Transverse colon (tissue), 4 donors: ENCODE data around the gene NUP205. TPM values are rescaled to one million over a fixed set of nuclear protein-coding genes. Genes with fewer than 3 reads are reported as not detected.
"Not testable (repeated sequence)": the region's sequence is repeated elsewhere in the genome, so short reads cannot be mapped to it uniquely, and the experiment has no call there.

Experiments used
- DNase-seq: peaks from one replicate; pipeline ENCODE4 v3.0.0-alpha.2; 2019
- H3K27ac ChIP-seq, 4 donors: fragments of 200-600 bp; sonication (generic); 2 replicates each; pipeline ENCODE4 v1.5.1; 2016 to 2018; ENCODE audit warnings: inconsistent platforms in 4 of 4
- H3K27me3 ChIP-seq: fragments of 200-600 bp; sonication (generic); 2 replicates; pipeline ENCODE4 v1.5.1; 2017; ENCODE audit warnings: inconsistent platforms
- H3K36me3 ChIP-seq, 4 donors: fragments of 200-600 bp; sonication (generic); 2 replicates each; pipeline ENCODE4 v1.5.1; 2017 to 2019; ENCODE audit warnings: inconsistent platforms in 4 of 4
- H3K4me1 ChIP-seq, 4 donors: fragments of 200-600 bp; sonication (generic); 2 replicates each; pipeline ENCODE4 v1.5.1; 2017 to 2020; ENCODE audit warnings: inconsistent platforms in 4 of 4
- H3K4me3 ChIP-seq, 4 donors: fragments of 200-600 bp; sonication (generic); 1 replicate in 1 of 4; 2 replicates in 3 of 4; pipeline versions ENCODE4 v1.5.1 to v1.6.1; 2017 to 2019; ENCODE audit warnings: inconsistent platforms in 4 of 4
- H3K9me3 ChIP-seq, 2 donors: fragments of 200-600 bp; sonication (generic); 2 replicates each; pipeline ENCODE4 v1.5.1; 2017 to 2019; ENCODE audit warnings: inconsistent platforms in 2 of 2
- EP300 ChIP-seq: sonication (generic); formaldehyde crosslinking; IDR thresholded peaks from one replicate; pipeline ENCODE4 v1.6.1; 2017; ENCODE audit warnings: antibody characterized with exemption, low read depth
- POLR2A ChIP-seq: fragments of 450-650 bp; IDR thresholded peaks from one replicate; pipeline ENCODE4 v1.6.1; 2016; ENCODE audit warnings: antibody characterized with exemption, mild to moderate bottlenecking, moderate library complexity
- POLR2AphosphoS5 ChIP-seq, 3 donors: sonication (generic); formaldehyde crosslinking; IDR thresholded peaks; one replicate each; pipeline ENCODE4 v1.6.1; 2016; ENCODE audit warnings: antibody characterized with exemption in 3 of 3
- WGBS, 2 donors: methylation state at CpG; one replicate each; pipeline ENCODE4 v1.1.5; 2018; ENCODE audit warnings: low coverage in 1 of 2; 5-methylcytosine and 5-hydroxymethylcytosine counted together
- in situ Hi-C, 4 donors: fragments of 200-750 bp; cut with MboI; loops; one replicate each; pipeline versions ENCODE4 v1.15.0 to v1.15.1; 2017; ENCODE audit warnings: low sequenced_read_pairs in 3 of 4, low pct_ligation_motif_present in 1 of 4, low pct_unique_long_range_greater_than_20kb in 1 of 4
- intact Hi-C: fragments of 100-400 bp; cut with DNase I; formaldehyde crosslinking; loops from one replicate; pipeline ENCODE4 v1.15.1; 2023; ENCODE audit warnings: low total_unique reads
- total RNA-seq, 4 donors: library from RNA; depleted of rRNA; stranded (reverse); fragments of >200 nt; gene quantifications; one replicate each; pipeline ENCODE4 v1.1.0, GENCODE V29; 2016
- TF ChIP-seq, protein P1 (sequence below), 5 experiments: fragments of 200-600 bp in 3 of 5; fragments of 450-650 bp in 2 of 5; sonication (generic) in 3 of 5; IDR thresholded peaks; 1 replicate in 2 of 5; 2 replicates in 3 of 5; pipeline ENCODE4 v1.5.1; 2016 to 2017; ENCODE audit warnings: antibody characterized with exemption in 5 of 5, inconsistent platforms in 3 of 5, mild to moderate bottlenecking in 2 of 5, moderate library complexity in 1 of 5

Gene NUP205
- total RNA-seq, 4 donors from 2014 or later = 23.2 to 84.5 (median 25.2) TPM

DNA sequence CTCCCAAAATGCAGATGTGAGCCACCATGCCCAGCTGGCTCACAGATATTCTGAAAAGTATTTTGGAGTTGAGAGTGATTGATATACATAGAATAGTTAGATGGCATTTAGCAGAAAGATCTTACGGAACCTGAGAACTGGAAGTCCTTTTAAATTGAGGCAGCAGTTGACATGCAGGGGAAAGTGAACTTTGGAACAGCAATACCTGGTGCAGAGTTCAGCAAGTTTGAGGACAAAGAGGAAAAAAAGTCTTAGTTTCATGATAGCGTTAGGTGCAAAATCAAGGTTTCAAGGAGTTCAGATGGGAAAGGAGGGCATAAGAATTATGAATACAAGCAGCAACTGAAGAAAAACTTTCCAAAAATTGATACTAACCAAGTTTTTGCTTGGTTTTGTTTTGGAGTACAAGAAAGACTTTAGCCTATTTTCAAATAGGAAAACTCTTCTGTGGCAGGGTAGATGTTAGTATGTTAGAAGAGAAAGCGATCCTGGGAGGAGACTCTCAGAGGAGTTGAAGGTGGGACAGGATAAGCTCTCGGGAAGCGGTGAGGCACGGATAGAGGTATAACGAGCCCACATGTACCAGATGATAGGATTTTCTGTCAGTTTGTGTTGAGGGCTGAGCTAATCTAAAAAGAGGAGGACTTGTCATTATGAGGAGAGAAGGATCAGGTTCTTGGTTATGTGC lies 76.6 kb downstream of the NUP205 start:
- 85 to 94% methylated on average over 4 to 7 of the region's 7 CpGs for WGBS, 2 donors
- H3K4me3 ChIP-seq = no peak overlapping the region
- no peaks in the 10 kb centered on the region for H3K27me3 ChIP-seq
- TF ChIP-seq POLR2A = no peak
- TF ChIP-seq EP300 = no peak
- no peak for TF ChIP-seq POLR2AphosphoS5 (IDR thresholded peaks at IDR 0.05)
- TF ChIP-seq, protein P1, sequence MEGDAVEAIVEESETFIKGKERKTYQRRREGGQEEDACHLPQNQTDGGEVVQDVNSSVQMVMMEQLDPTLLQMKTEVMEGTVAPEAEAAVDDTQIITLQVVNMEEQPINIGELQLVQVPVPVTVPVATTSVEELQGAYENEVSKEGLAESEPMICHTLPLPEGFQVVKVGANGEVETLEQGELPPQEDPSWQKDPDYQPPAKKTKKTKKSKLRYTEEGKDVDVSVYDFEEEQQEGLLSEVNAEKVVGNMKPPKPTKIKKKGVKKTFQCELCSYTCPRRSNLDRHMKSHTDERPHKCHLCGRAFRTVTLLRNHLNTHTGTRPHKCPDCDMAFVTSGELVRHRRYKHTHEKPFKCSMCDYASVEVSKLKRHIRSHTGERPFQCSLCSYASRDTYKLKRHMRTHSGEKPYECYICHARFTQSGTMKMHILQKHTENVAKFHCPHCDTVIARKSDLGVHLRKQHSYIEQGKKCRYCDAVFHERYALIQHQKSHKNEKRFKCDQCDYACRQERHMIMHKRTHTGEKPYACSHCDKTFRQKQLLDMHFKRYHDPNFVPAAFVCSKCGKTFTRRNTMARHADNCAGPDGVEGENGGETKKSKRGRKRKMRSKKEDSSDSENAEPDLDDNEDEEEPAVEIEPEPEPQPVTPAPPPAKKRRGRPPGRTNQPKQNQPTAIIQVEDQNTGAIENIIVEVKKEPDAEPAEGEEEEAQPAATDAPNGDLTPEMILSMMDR (IDR thresholded peaks at IDR 0.05) = no peak
- no peak overlapping the region for H3K27ac ChIP-seq
- intact Hi-C loops (no loop called here), in situ Hi-C loops (no loop called here)
- no peaks in the 10 kb centered on the region for H3K9me3 ChIP-seq
- DNase-seq = no peak
- peaks cover 0 to 48% (median 15%) of the 10 kb centered on the region in 4 donors for H3K36me3 ChIP-seq
- H3K4me1 ChIP-seq = no peaks in the 10 kb centered on the region

DNA sequence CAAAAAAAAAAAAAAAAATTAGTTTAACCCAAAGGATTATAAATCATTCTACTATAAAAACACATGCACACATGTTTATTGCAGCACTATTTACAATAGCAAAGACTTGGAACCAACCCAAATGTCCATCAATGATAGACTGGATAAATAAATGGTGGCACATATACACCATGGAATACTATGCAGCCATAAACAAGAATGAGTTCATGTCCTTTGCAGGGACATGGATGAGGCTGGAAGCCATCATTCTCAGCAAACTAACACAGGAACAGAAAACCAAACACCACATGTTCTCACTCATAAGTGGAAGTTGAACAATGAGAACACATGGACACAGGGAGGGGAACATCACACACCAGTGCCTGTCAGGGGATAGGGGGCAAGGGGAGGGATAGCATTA lies 82.0 kb downstream of the NUP205 start:
- H3K4me3 ChIP-seq, H3K27me3 ChIP-seq, H3K4me1 ChIP-seq, H3K27ac ChIP-seq, DNase-seq, H3K9me3 ChIP-seq: not testable (repeated sequence)
- in situ Hi-C loops = loop anchor here in 2 of 4 donors (10.0 kb wide), 2 partner anchors 355 to 365 kb away; no protein-coding TSS in a partner anchor
- intact Hi-C loops = loop anchor here (10.0 kb wide), 1 partner anchor 365 kb away; no protein-coding TSS in a partner anchor
- peaks cover 0 to 44% (median 8%) of the 10 kb centered on the region in 4 donors for H3K36me3 ChIP-seq

DNA sequence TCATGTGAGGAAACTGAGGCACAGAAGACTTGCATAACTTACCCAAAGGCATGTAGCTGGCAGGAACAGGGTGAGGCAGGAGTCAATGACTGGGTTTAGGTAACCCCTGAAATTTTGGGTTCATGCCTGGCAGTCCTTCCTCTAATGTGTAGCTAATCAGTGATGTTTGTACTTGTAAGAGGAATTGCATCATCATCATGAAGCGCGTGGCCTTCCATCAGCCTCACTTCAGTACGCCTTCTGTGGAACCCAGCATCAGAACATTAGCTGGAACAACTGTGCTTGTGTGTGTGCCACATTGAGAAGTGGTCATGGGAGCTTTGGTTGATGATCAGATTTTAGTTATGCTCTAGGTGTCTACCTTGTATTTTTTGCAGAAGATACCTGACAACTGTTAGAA lies 86.4 kb downstream of the NUP205 start:
- H3K4me1 ChIP-seq = no peaks in the 10 kb centered on the region
- no peak overlapping the region for H3K27ac ChIP-seq
- H3K27me3 ChIP-seq = no peaks in the 10 kb centered on the region
- no peaks in the 10 kb centered on the region for H3K9me3 ChIP-seq
- 74% methylated on average over 3 of the region's 3 CpGs; no CpG with 5 or more reads in 1 of the 2 donors for WGBS, 2 donors
- intact Hi-C loops = loop anchor here (10.0 kb wide), 1 partner anchor 369 kb away; no protein-coding TSS in a partner anchor
- in situ Hi-C loops = loop anchor here in 2 of 4 donors (10.0 kb wide), 2 partner anchors 359 to 369 kb away; no protein-coding TSS in a partner anchor
- no peak for DNase-seq
- no peak for TF ChIP-seq EP300
- H3K4me3 ChIP-seq = no peak overlapping the region
- H3K36me3 ChIP-seq = peaks cover 0 to 40% (median 6%) of the 10 kb centered on the region in 4 donors

DNA sequence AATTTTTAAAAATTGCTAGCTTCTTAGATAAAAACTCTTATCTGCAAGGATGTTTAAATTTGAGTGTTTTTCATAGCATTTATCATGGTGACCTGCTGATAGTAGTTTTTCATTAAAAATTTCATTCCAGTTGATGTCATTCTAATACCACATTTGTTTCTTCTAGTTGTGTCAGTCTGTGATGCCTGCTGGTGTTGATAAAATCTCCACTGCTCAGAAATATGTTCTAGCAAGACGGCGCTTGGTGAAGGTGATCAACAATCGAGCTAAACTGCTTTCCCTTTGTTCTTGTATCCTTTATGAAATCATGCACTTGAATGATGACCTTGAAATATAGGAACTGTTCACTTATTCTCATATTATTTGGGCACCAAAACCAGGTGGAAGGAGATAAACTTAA lies 87.0 kb downstream of the NUP205 start:
- Histone ChIP-seq H3K4me3 (no peak overlapping the region), H3K36me3 (peaks cover 0 to 39% (median 3%) of the 10 kb centered on the region in 4 donors), H3K9me3 (no peaks in the 10 kb centered on the region), H3K27ac (no peak overlapping the region), H3K4me1 (no peaks in the 10 kb centered on the region), H3K27me3 (no peaks in the 10 kb centered on the region)
- intact Hi-C loops = loop anchor here (10.0 kb wide), 1 partner anchor 370 kb away; no protein-coding TSS in a partner anchor
- in situ Hi-C loops = loop anchor here in 2 of 4 donors (10.0 kb wide), 2 partner anchors 360 to 370 kb away; no protein-coding TSS in a partner anchor
- TF ChIP-seq EP300 = no peak
- no peak for TF ChIP-seq POLR2AphosphoS5 (IDR thresholded peaks at IDR 0.05)
- DNase-seq = no peak
- whole genome bisulfite sequencing, 2 donors = 80 to 90% methylated on average over 3 of the region's 3 CpGs

DNA sequence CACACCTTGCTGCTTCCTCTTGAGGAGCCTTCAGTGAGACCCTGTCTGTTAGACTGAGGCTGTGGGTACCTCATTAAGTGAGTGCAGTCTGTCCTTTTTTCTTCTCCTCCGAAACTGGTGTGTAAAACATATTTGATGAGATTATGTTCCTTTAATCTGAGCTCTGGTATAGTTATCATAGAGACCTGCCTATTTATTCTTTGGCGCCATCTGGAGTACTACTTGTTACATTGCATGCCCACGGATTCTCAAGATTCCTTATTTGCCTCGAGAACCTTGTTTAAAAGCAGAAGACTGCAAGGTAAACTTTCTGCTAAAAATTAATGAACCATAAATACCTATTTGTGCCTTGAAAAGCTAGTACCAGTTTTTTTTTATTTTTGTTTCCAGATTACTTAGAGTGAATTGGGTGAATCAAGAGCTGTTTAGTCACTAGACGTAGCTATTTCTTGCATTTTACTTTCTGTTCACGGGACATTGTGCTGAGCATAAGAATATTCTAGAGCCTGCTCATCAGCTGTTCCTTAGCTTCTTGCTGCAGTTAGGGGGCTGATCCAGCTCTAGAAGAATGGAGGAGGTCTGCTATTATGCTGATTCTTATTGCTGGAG lies 87.7 kb downstream of the NUP205 start:
- H3K9me3 ChIP-seq = no peaks in the 10 kb centered on the region
- intact Hi-C loops (loop anchor here (10.0 kb wide), 1 partner anchor 371 kb away; no protein-coding TSS in a partner anchor), in situ Hi-C loops (loop anchor here in 2 of 4 donors (10.0 kb wide), 2 partner anchors 361 to 371 kb away; no protein-coding TSS in a partner anchor)
- TF ChIP-seq, protein P1 (IDR thresholded peaks at IDR 0.05) = peak; percentile 57 to 73 (median 68)
- TF ChIP-seq POLR2A (no peak), EP300 (no peak), POLR2AphosphoS5 (IDR thresholded peaks at IDR 0.05) (no peak)
- H3K27ac ChIP-seq = no peak overlapping the region
- H3K4me1 ChIP-seq = no peaks in the 10 kb centered on the region
- H3K4me3 ChIP-seq = no peak overlapping the region
- no peaks in the 10 kb centered on the region for H3K27me3 ChIP-seq
- 38 to 45% methylated on average over 2 to 6 of the region's 6 CpGs for WGBS, 2 donors
- no peak for DNase-seq
- peaks cover 0 to 35% (median 2%) of the 10 kb centered on the region in 4 donors for H3K36me3 ChIP-seq
